Activated CD4-positive, alpha-beta T cell treated with anti-CD3 and anti-CD28 coated beads for 36 hours (primary cell): Measurements from ENCODE around the gene TTC27. TPM values are rescaled to one million over a fixed set of nuclear protein-coding genes. Genes with fewer than 3 reads are reported as not detected.
A peak's percentile ranks its signal among the peaks of the same experiment; 100 is the strongest.

Experiments
- ATAC-seq: fragments of 200-7000 bp; cut with Tn5 transposase; one replicate; pipeline ENCODE4 v1.10.0; 2021; ENCODE audit warnings: mild to moderate bottlenecking, moderate library complexity
- CTCF ChIA-PET: fragments of 350-600 bp; sonication (Branson Sonifier 250); formaldehyde crosslinking; loops from one replicate; lab custom pipeline; 2021; ENCODE audit warnings: antibody characterized with exemption; lab: Charles Lee
- POLR2A ChIA-PET: fragments of 350-600 bp; sonication (Branson Sonifier 250); formaldehyde crosslinking; loops from one replicate; lab custom pipeline; 2021; ENCODE audit warnings: antibody characterized with exemption, inconsistent platforms; lab: Charles Lee
- DNase-seq: peaks from one replicate; pipeline ENCODE4 v3.0.0-alpha.2; 2020
- H3K27ac Mint-ChIP-seq: one replicate; pipeline ENCODE4 v1.8.0; 2021; ENCODE audit warnings: mixed read lengths
- H3K27me3 Mint-ChIP-seq: one replicate; pipeline ENCODE4 v1.8.0; 2021; ENCODE audit warnings: mixed read lengths
- H3K36me3 Mint-ChIP-seq: one replicate; pipeline ENCODE4 v1.8.0; 2021; ENCODE audit warnings: low read depth, mixed read lengths
- H3K4me1 Mint-ChIP-seq: one replicate; pipeline ENCODE4 v1.8.0; 2021; ENCODE audit warnings: mixed read lengths
- H3K4me3 Mint-ChIP-seq: one replicate; pipeline ENCODE4 v1.8.0; 2021; ENCODE audit warnings: mild to moderate bottlenecking, moderate library complexity, mixed read lengths
- H3K9me3 Mint-ChIP-seq: one replicate; pipeline ENCODE4 v1.8.0; 2021; ENCODE audit warnings: low read depth, mixed read lengths
- intact Hi-C, 2 experiments: fragments of 100-400 bp; cut with DNase I in 1 of 2; cut with micrococcal nuclease in 1 of 2; formaldehyde crosslinking; loops; one replicate each; pipeline versions ENCODE4 v1.14.2 to v1.15.1; 2022 to 2024; cut with DNase I, micrococcal nuclease
- total RNA-seq, 2 experiments: library from RNA; stranded (reverse); gene quantifications; one replicate each; pipeline ENCODE4 v1.2.3, GENCODE V29; 2021

The TTC27 gene
- total RNA-seq, 2 experiments from 2014 or later, result 32.7 to 33.7 TPM

DNA sequence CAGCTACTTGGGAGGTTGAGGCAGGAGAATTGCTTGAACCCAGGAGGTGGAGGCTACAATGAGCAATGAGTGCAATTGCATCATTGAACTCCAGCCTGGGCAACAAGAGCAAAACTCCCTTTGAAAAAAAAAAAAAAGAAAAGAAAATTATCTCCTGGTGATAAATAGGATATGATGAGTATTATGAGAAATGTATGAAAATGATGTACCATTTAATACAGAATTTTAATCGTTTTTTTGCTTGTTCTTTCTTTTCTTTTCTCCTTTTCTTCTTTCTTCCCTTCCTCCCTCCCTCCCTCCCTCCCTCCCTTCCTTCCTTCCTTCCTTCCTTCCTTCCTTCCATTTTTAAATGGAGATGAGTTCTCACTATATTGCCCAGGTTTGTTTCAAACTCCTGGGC, 40.4 kb downstream of the TTC27 start:
- POLR2A ChIA-PET, result no interaction called here
- CTCF ChIA-PET, result no interaction called here
- no peaks in the 10 kb centered on the region for H3K27me3 Mint-ChIP-seq
- H3K4me3 Mint-ChIP-seq, result no peak overlapping the region
- ATAC-seq (no peak), DNase-seq (no peak)
- no peak overlapping the region for H3K27ac Mint-ChIP-seq
- H3K36me3 Mint-ChIP-seq, result peaks cover 35% of the 10 kb centered on the region
- no peaks in the 10 kb centered on the region for H3K9me3 Mint-ChIP-seq
- H3K4me1 Mint-ChIP-seq, result no peaks in the 10 kb centered on the region
- intact Hi-C loops, result no loop called here

DNA sequence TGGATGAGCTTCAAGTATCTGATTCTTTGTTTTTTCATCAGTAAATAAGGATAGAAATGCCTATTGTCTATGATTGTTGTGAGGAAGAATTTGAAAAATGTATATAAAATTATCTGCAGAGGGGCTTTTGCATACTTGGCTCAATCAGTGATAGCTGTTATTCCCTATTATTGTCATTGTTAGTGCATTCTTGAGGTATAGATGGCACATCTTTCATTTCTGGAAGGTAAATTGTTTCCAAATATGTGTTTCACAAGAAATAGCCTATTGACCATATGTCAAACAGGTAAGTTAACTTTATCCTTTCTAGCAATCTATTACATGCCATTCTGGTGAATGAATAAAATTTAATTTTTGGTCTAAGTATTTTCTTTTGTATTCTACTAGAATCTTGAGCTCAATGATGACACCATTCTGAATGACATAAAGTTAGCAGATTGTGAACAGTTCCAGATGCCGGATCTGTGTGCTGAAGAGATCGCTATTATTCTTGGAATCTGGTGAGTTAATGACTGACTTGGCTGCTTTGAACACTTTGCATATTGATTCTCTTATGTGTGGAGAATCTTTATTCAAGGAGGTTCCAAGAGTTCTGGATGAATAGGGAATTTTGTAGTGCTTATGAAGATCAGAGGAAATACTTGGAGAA, 44.2 kb downstream of the TTC27 start:
- ATAC-seq (no peak), DNase-seq (no peak)
- Mint-ChIP-seq H3K9me3 (no peaks in the 10 kb centered on the region), H3K27ac (no peak overlapping the region), H3K36me3 (peaks cover 35% of the 10 kb centered on the region), H3K4me1 (no peaks in the 10 kb centered on the region), H3K4me3 (no peak overlapping the region), H3K27me3 (no peaks in the 10 kb centered on the region)
- intact Hi-C loops, result no loop called here
- ChIA-PET CTCF (interaction anchor here (1.0 kb wide), 1 partner anchor 63 kb away, joined by 3 read pairs; no protein-coding TSS in a partner anchor), POLR2A (no interaction called here)

DNA sequence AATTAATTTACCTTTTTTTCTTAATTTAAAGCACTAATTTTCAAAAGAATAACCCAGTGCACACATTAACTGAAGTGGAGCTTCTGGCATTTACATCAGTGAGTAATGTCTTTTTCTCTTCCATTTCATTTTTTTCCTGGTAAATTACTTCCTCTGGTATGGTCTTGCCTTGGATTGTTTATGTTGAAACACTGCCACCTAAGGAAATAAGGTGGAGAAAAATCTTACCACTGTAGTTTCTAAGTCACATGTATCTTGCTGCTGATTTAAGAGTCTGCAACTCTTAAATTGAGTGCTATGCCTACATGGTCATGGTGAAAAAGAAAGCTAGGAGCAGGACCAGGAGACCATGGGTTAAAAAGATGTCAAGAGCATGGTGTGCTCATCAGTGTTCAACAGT, 51.0 kb downstream of the TTC27 start:
- intact Hi-C loops, result no loop called here
- Mint-ChIP-seq H3K4me3 (no peak overlapping the region), H3K27me3 (no peaks in the 10 kb centered on the region), H3K4me1 (no peaks in the 10 kb centered on the region), H3K36me3 (peaks cover 30% of the 10 kb centered on the region), H3K27ac (no peak overlapping the region), H3K9me3 (no peaks in the 10 kb centered on the region)
- CTCF ChIA-PET, result interaction anchor here (0.6 kb wide), 1 partner anchor 29 kb away, joined by 3 read pairs; no protein-coding TSS in a partner anchor
- DNase-seq (no peak), ATAC-seq (no peak)
- POLR2A ChIA-PET, result interaction anchor here (0.6 kb wide), 2 partner anchors 458 to 615 kb away, joined by 3 read pairs; partner anchors contain the start of gene SPAST

DNA sequence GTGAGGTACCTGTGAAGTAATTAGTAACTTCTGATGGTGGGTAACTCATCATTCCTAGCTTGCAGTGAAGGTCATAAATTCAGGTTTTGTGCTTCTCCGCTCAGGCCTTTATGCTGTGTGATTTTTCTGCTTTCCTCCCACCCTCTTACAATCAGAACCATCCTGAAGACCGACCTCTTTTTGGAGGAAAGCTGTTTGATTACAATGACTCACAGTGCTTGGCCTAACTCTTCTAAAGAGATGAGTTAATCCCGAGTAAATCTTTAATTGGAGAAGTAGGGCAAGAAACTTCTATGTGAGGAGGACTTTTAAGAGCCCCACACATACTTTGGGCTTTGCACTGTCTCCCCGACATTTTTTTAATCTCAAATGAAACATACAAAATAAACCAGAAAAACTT, 53.1 kb downstream of the TTC27 start:
- intact Hi-C loops, result no loop called here
- no peaks in the 10 kb centered on the region for H3K4me1 Mint-ChIP-seq
- H3K9me3 Mint-ChIP-seq, result no peaks in the 10 kb centered on the region
- H3K27me3 Mint-ChIP-seq, result no peaks in the 10 kb centered on the region
- H3K36me3 Mint-ChIP-seq, result peaks cover 22% of the 10 kb centered on the region
- DNase-seq (no peak), ATAC-seq (no peak)
- no peak overlapping the region for H3K4me3 Mint-ChIP-seq
- CTCF ChIA-PET, result no interaction called here
- POLR2A ChIA-PET, result no interaction called here
- no peak overlapping the region for H3K27ac Mint-ChIP-seq

DNA sequence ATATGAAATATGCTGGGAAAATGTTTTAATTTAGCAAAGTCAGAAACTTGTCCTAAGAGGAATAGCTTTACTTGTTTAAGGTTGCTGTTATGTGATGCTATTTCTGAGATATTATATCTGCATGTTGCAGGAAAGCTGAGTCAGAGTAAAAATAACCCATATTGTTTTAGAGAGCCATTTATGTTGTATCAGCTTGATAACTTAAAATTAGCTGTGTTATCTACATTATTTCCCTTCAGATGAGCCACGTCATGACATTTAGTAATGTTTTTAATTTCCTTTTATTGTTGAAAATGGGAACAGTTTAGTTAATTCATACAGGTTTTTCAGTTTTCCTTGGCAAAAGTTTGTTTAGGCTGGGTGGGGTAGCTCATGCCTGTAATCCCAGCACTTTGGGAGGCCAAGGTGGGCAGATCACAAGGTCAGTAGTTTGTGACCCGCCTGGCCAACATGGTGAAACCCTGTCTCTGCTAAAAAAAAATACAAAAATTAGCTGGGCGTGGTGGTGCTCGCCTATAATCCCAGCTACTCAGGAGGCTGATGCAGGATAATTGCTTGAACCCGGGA, 55.8 kb downstream of the TTC27 start:
- POLR2A ChIA-PET, result no interaction called here
- H3K4me3 Mint-ChIP-seq, result no peak overlapping the region
- ATAC-seq (no peak), DNase-seq (no peak)
- no peaks in the 10 kb centered on the region for H3K9me3 Mint-ChIP-seq
- intact Hi-C loops, result no loop called here
- peaks cover 27% of the 10 kb centered on the region for H3K36me3 Mint-ChIP-seq
- peaks cover 7% of the 10 kb centered on the region for H3K4me1 Mint-ChIP-seq
- no peak overlapping the region for H3K27ac Mint-ChIP-seq
- H3K27me3 Mint-ChIP-seq, result no peaks in the 10 kb centered on the region
- CTCF ChIA-PET, result no interaction called here

DNA sequence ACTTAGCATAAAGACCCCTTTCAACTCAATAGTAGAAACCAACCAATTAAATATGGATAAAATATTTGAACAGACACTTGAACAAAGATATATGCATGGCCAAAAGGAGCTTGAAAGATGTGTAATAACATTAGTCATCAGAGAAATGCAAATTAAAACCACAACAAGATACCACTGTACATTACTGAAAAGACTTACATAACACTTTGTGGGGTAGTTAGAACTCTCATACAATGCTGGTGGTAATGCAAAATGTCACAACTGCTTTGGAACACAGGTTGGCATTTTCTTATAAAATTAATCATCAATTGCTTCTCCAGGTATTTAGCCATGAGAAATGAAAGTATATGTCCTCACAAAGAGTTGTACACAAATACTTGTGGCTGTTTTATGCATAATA, 60.7 kb downstream of the TTC27 start:
- H3K4me1 Mint-ChIP-seq, result peaks cover 12% of the 10 kb centered on the region
- peak; percentile 68 for ATAC-seq
- no peak overlapping the region for H3K4me3 Mint-ChIP-seq
- H3K9me3 Mint-ChIP-seq, result no peaks in the 10 kb centered on the region
- CTCF ChIA-PET, result interaction anchor here (0.6 kb wide), 1 partner anchor 344 kb away, joined by 3 read pairs; no protein-coding TSS in a partner anchor
- H3K27ac Mint-ChIP-seq, result no peak overlapping the region
- no peak for DNase-seq
- peaks cover 19% of the 10 kb centered on the region for H3K36me3 Mint-ChIP-seq
- POLR2A ChIA-PET, result no interaction called here
- intact Hi-C loops, result no loop called here
- H3K27me3 Mint-ChIP-seq, result no peaks in the 10 kb centered on the region

DNA sequence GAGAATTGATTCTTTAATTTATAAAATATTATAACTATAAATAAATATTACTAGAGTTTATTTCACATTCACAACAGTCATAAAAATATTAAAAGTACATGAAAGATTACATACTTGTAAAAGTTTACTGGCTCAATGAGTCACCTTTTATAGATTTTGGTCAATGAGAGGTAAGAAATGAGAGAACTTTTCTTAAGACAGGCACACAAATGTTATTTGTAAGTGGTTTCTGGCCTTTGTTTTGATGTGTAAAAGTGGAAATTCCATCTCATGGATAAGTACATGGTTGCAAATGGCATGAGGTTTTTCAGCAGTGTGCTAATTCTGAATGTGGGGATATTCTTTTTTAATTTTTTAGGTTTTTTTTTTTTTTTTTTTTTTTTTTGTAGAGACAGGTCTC, 63.8 kb downstream of the TTC27 start:
- H3K4me3 Mint-ChIP-seq, result no peak overlapping the region
- ATAC-seq (no peak), DNase-seq (no peak)
- H3K4me1 Mint-ChIP-seq, result peaks cover 12% of the 10 kb centered on the region
- intact Hi-C loops, result no loop called here
- no peaks in the 10 kb centered on the region for H3K9me3 Mint-ChIP-seq
- H3K27me3 Mint-ChIP-seq, result no peaks in the 10 kb centered on the region
- ChIA-PET POLR2A (no interaction called here), CTCF (no interaction called here)
- peaks cover 16% of the 10 kb centered on the region for H3K36me3 Mint-ChIP-seq
- no peak overlapping the region for H3K27ac Mint-ChIP-seq

DNA sequence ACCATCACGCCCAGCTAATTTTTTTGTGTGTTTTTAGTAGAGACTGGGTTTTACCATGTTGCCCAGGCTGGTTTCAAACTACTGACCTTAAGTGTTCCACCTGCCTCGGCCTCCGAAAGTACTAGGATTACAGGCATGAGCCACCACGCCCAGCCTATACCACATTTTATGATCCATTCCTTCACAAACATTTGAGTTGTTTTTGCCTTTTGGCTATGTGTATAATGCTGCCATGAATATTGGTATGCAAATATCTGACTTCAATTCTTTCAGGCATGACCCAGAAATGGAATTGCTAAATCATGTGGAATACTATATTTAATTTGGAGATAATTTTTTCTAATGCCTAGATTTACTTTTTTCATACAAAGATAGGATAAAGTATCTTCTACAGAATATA, 68.6 kb downstream of the TTC27 start:
- Mint-ChIP-seq H3K36me3 (peaks cover 7% of the 10 kb centered on the region), H3K4me3 (no peak overlapping the region), H3K27me3 (no peaks in the 10 kb centered on the region), H3K4me1 (peaks cover 2% of the 10 kb centered on the region), H3K27ac (no peak overlapping the region), H3K9me3 (no peaks in the 10 kb centered on the region)
- CTCF ChIA-PET, result no interaction called here
- POLR2A ChIA-PET, result no interaction called here
- no peak for DNase-seq
- ATAC-seq, result no peak
- intact Hi-C loops, result no loop called here

DNA sequence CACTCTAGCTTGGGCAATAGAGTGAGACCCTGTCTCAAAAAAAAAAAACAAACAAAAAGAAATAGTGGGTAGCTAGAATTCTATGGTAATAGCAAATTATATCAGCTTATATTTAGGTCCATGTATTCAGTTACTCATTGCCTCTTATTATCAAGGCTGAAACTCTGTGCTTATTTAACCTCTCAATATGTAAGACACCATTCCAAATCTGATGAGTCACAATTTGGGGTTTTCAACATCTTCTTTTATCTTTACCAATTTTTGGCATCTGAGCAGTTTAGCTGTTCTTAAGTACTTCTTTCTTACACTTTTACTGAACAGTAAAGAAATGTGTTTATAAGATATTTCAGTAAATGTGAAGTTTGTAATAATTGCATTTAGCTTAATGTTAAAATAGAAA, 69.3 kb downstream of the TTC27 start:
- CTCF ChIA-PET, result interaction anchor here (0.7 kb wide), 1 partner anchor 415 kb away, joined by 3 read pairs; no protein-coding TSS in a partner anchor

DNA sequence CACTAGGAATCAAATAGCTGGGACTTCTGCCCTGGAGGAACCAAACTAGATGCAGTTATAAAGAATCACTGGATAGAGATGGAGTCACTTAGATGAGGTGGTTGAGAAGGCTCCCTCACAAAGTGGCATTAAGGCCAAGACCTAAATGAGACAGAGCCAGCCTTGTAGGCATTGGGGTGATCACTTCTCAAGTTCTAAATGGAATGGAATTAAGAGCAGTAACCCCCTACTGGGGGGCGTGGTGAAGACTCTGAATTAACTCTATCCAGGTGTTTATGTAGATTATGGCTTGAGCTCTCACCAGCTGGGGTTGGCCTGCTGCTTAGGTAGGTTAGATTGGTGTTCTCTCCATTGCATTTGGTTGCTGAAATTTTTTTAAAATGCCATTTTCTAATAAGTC, 71.3 kb downstream of the TTC27 start:
- ATAC-seq, result no peak

More for the DNA sequence above, 69.3 kb downstream of the TTC27 start:
- Mint-ChIP-seq H3K27ac (no peak overlapping the region), H3K4me1 (no peaks in the 10 kb centered on the region), H3K4me3 (no peak overlapping the region), H3K9me3 (no peaks in the 10 kb centered on the region), H3K27me3 (no peaks in the 10 kb centered on the region), H3K36me3 (peaks cover 6% of the 10 kb centered on the region)
- no peak for ATAC-seq
- intact Hi-C loops, result no loop called here
- POLR2A ChIA-PET, result no interaction called here
- no peak for DNase-seq

DNA sequence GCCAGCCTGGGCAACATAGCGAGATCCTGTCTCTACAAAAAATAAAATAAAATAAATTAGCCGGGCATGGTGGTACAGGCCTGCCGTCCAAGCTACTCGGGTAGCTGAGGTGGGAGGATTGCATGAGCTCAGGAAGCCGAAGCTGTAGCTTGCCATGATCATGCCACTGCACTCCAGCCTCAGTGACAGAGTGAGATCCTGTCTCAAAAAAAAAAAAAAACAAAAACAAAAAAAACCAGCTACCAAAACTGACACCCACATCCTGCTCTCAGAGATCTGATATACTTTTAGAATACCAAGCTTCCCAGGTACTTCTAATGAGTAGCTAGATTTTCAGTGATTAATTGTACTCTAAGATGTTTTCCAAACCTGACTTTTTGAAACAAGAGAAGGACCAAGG, 74.0 kb downstream of the TTC27 start:
- CTCF ChIA-PET, result interaction anchor here (0.6 kb wide), 1 partner anchor 56 kb away, joined by 3 read pairs; no protein-coding TSS in a partner anchor
- intact Hi-C loops, result no loop called here

More for the DNA sequence above, 71.3 kb downstream of the TTC27 start:
- no peaks in the 10 kb centered on the region for H3K27me3 Mint-ChIP-seq
- H3K36me3 Mint-ChIP-seq, result peaks cover 18% of the 10 kb centered on the region
- ChIA-PET CTCF (interaction anchor here (1.0 kb wide), 1 partner anchor 44 kb away, joined by 5 read pairs; no protein-coding TSS in a partner anchor), POLR2A (no interaction called here)
- H3K4me1 Mint-ChIP-seq, result no peaks in the 10 kb centered on the region
- H3K4me3 Mint-ChIP-seq, result no peak overlapping the region
- no peaks in the 10 kb centered on the region for H3K9me3 Mint-ChIP-seq
- intact Hi-C loops, result no loop called here
- no peak overlapping the region for H3K27ac Mint-ChIP-seq
- no peak for DNase-seq

More for the DNA sequence above, 74.0 kb downstream of the TTC27 start:
- H3K36me3 Mint-ChIP-seq, result peaks cover 23% of the 10 kb centered on the region
- POLR2A ChIA-PET, result no interaction called here
- ATAC-seq (no peak), DNase-seq (no peak)
- no peak overlapping the region for H3K4me3 Mint-ChIP-seq
- no peak overlapping the region for H3K27ac Mint-ChIP-seq
- no peaks in the 10 kb centered on the region for H3K27me3 Mint-ChIP-seq
- no peaks in the 10 kb centered on the region for H3K4me1 Mint-ChIP-seq
- H3K9me3 Mint-ChIP-seq, result no peaks in the 10 kb centered on the region
